ENCODE results near the gene MYZAP. TPM values are rescaled to one million over a fixed set of nuclear protein-coding genes. Genes with fewer than 3 reads are reported as not detected.

Gene MYZAP
- total and polyA plus RNA-seq, 10 of the 15 experiments (the other 5 are each of a cell fraction or from before 2014, with no cell fraction given), result not detected

GRCh38 chr15:57643826-57644225, 52.1 kb downstream of the MYZAP start:
- Histone ChIP-seq H3K9me3 (replicated peaks; ENCODE audit: control insufficient read depth, insufficient read depth, low read length) (no peaks in the 10 kb centered on the region), H3K4me3 (no peak overlapping the region), H3K36me3 (ENCODE audit: control insufficient read depth in 2 of 2, insufficient read depth in 2 of 2, low read length in 1 of 2) (no peaks in the 10 kb centered on the region), H3K4me2 (ENCODE audit: control insufficient read depth, insufficient read depth) (no peak overlapping the region), H3K79me2 (ENCODE audit: control insufficient read depth, insufficient read depth, low read length) (no peaks in the 10 kb centered on the region), H3K27me3 (replicated peaks in 1 of 2; ENCODE audit: control insufficient read depth in 2 of 2, insufficient read depth in 2 of 2, low read length in 1 of 2) (no peaks in the 10 kb centered on the region; a peak in 1 of 4 replicates), H3K9ac (ENCODE audit: control insufficient read depth, insufficient read depth, low read length) (no peak overlapping the region), H3K4me1 (ENCODE audit: control insufficient read depth, insufficient read depth, low read length) (no peaks in the 10 kb centered on the region; the same call in 1 of the 2 replicates), H2AFZ (ENCODE audit: control insufficient read depth, low read depth, low read length) (no peak overlapping the region), H3K27ac (ENCODE audit: control insufficient read depth, insufficient read depth) (no peak overlapping the region), H4K20me1 (ENCODE audit: control insufficient read depth, insufficient read depth) (no peaks in the 10 kb centered on the region)
- SMC1A ChIA-PET (ENCODE audit: uncharacterized antibody, unreplicated experiment), result interaction anchor here (1.1 kb wide), 1 partner anchor 13 kb away, joined by 3 read pairs; no protein-coding TSS in a partner anchor
- POLR2A ChIA-PET, result no interaction called here
- RAD21 ChIA-PET (ENCODE audit: unreplicated experiment), result no interaction called here
- in situ Hi-C loops (cut with MboI), result no loop called here
- 68% methylated on average over 4 of the region's 4 CpGs for WGBS (ENCODE audit: insufficient coverage, insufficient replicate concordance, low lambda C conversion rate, missing lambda C conversion rate)
- intact Hi-C loops (cut with micrococcal nuclease; ENCODE audit: unreplicated experiment), result no loop called here
- DNase-seq (ENCODE audit: low read depth, low spot score), result no peak
- no peak for ATAC-seq
- BruUV-seq (replicated peaks), result no TSS peak
- CTCF ChIA-PET, result interaction anchor here (0.8 to 1.4 kb wide), 3 partner anchors 13 to 217 kb away, joined by 3 read pairs; no protein-coding TSS in a partner anchor
- FAIRE-seq, result no peak
- TF ChIP-seq STAT1 (conservative IDR thresholded peaks at IDR 0.05), result no peak
- TF ChIP-seq PAX8 (IDR thresholded peaks at IDR 0.05), result no peak
- TF ChIP-seq RAD51 (IDR thresholded peaks at IDR 0.05), result no peak
- TF ChIP-seq KAT2A (conservative IDR thresholded peaks at IDR 0.05; ENCODE audit: control insufficient read depth, low read depth, low read length), result no peak
- no peak for TF ChIP-seq NR2F1 (conservative IDR thresholded peaks at IDR 0.05)
- no peak for TF ChIP-seq MEF2A (IDR thresholded peaks at IDR 0.05; ENCODE audit: insufficient read depth, low read depth, low read length)
- TF ChIP-seq SMAD1 (IDR thresholded peaks at IDR 0.05; ENCODE audit: low read depth, partially characterized antibody), result no peak
- TF ChIP-seq IRF5 (IDR thresholded peaks at IDR 0.05; ENCODE audit: borderline replicate concordance), result no peak
- TF ChIP-seq E4F1 (IDR thresholded peaks at IDR 0.05; ENCODE audit: borderline replicate concordance, partially characterized antibody), result no peak
- TF ChIP-seq MXI1 (IDR thresholded peaks at IDR 0.05; ENCODE audit: low read depth, low read length), result no peak
- TF ChIP-seq MTA3 (IDR thresholded peaks at IDR 0.05; ENCODE audit: borderline replicate concordance, low read length), result no peak
- no peak for TF ChIP-seq SRF (IDR thresholded peaks at IDR 0.05; ENCODE audit: low read depth in 2 of 2, low read length in 2 of 2)
- no peak for TF ChIP-seq CREB1 (IDR thresholded peaks at IDR 0.05; ENCODE audit: low read depth)
- no peak for TF ChIP-seq POLR2AphosphoS2 (IDR thresholded peaks at IDR 0.05; ENCODE audit: low read depth, low read length)
- TF ChIP-seq TCF7 (IDR thresholded peaks at IDR 0.05; ENCODE audit: borderline replicate concordance), result no peak
- TF ChIP-seq ZBTB40 (IDR thresholded peaks at IDR 0.05; ENCODE audit: borderline replicate concordance), result no peak

Measured in GM12878 (cell line).